Upper lobe of left lung (tissue), 4 donors: ENCODE measurements around the gene TPRN.

Experiments
- POLR2A ChIP-seq, 4 donors: fragments of 450-650 bp; IDR thresholded peaks; one replicate each; pipeline ENCODE4 v1.5.1; 2016 to 2017; ENCODE audit warnings: antibody characterized with exemption in 4 of 4, mild to moderate bottlenecking in 2 of 4
- POLR2AphosphoS5 ChIP-seq, 2 donors: sonication (generic); formaldehyde crosslinking; IDR thresholded peaks; one replicate each; pipeline ENCODE4 v1.5.1; 2017; ENCODE audit warnings: antibody characterized with exemption in 2 of 2
- TF ChIP-seq, protein P1 (sequence below), 6 experiments: fragments of 450-650 bp in 4 of 6; fragments of 200-600 bp in 2 of 6; sonication (generic) in 2 of 6; IDR thresholded peaks; one replicate each; pipeline ENCODE4 v1.5.1; 2016 to 2019; ENCODE audit warnings: antibody characterized with exemption in 6 of 6

DNA sequence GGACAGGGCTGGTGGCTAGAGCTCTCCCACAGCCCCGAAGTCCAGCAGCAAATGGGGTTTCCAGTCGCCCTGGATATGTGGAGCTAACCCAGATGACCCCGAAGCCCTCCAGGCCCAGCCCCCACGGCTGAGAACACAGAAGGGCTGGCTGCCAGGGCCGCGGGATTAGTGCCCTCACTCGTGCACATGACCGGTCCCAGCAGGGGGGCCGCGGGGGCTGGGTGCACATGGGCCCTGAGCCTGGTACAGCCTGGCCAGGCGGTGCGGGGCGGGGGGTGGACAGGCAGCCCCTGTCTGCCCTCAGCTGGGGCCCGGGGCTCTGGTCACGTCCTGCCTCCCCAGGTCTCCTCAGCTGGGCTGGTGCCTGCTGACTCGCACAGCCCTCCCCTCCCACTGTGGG lies 6.2 kb downstream of the TPRN start:
- no peak for TF ChIP-seq POLR2A (IDR thresholded peaks at IDR 0.05)
- TF ChIP-seq, protein P1, sequence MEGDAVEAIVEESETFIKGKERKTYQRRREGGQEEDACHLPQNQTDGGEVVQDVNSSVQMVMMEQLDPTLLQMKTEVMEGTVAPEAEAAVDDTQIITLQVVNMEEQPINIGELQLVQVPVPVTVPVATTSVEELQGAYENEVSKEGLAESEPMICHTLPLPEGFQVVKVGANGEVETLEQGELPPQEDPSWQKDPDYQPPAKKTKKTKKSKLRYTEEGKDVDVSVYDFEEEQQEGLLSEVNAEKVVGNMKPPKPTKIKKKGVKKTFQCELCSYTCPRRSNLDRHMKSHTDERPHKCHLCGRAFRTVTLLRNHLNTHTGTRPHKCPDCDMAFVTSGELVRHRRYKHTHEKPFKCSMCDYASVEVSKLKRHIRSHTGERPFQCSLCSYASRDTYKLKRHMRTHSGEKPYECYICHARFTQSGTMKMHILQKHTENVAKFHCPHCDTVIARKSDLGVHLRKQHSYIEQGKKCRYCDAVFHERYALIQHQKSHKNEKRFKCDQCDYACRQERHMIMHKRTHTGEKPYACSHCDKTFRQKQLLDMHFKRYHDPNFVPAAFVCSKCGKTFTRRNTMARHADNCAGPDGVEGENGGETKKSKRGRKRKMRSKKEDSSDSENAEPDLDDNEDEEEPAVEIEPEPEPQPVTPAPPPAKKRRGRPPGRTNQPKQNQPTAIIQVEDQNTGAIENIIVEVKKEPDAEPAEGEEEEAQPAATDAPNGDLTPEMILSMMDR (IDR thresholded peaks at IDR 0.05) = no peak
- TF ChIP-seq POLR2AphosphoS5 (IDR thresholded peaks at IDR 0.05) = no peak
